Esophagus squamous epithelium (tissue), 4 donors: Measurements from ENCODE around the gene SLC66A3.

Experiments used
- CTCF ChIP-seq, 6 experiments: fragments of 450-650 bp in 4 of 6; fragments of 200-600 bp in 2 of 6; sonication (generic) in 2 of 6; IDR thresholded peaks; one replicate each; pipeline ENCODE4 v1.5.1; 2016 to 2019; ENCODE audit warnings: antibody characterized with exemption in 6 of 6, mild to moderate bottlenecking in 4 of 6, moderate library complexity in 4 of 6
- POLR2A ChIP-seq, 4 donors: fragments of 450-650 bp; IDR thresholded peaks; one replicate each; pipeline ENCODE4 v1.6.1; 2017; ENCODE audit warnings: antibody characterized with exemption in 4 of 4, mild to moderate bottlenecking in 4 of 4, moderate library complexity in 3 of 4

GRCh38 chr2:11132036-11132671, 23.1 kb upstream of the SLC66A3 start:
- TF ChIP-seq CTCF (IDR thresholded peaks at IDR 0.05) (no peak), POLR2A (IDR thresholded peaks at IDR 0.05) (no peak)
